Hepatocyte (in vitro differentiated cells): ENCODE data around the gene PWWP2A. TPM values are rescaled to one million over a fixed set of nuclear protein-coding genes. Genes with fewer than 3 reads are reported as not detected.

ENCODE experiments used
- DNase-seq: peaks from one replicate; pipeline ENCODE4 v3.0.0-alpha.2; 2016; ENCODE audit warnings: low spot score
- H2AFZ ChIP-seq: fragments of 200-600 bp; sonication (generic); 2 replicates; pipeline ENCODE4 v1.6.0; 2016; ENCODE audit warnings: antibody characterized with exemption, mild to moderate bottlenecking
- H3K27ac ChIP-seq: fragments of 200-600 bp; sonication (generic); 2 replicates; pipeline ENCODE4 v1.5.1; 2016; ENCODE audit warnings: mild to moderate bottlenecking
- H3K27me3 ChIP-seq: fragments of 200-600 bp; sonication (generic); 2 replicates; pipeline ENCODE4 v1.6.1; 2016
- H3K36me3 ChIP-seq: fragments of 200-600 bp; sonication (generic); replicated peaks from 2 replicates; pipeline ENCODE4 v1.5.1; 2016; ENCODE audit warnings: low read depth; ENCODE audit not compliant: insufficient read depth
- H3K4me1 ChIP-seq: fragments of 200-600 bp; sonication (generic); 2 replicates; pipeline ENCODE4 v1.5.1; 2016; ENCODE audit warnings: mild to moderate bottlenecking, moderate library complexity; ENCODE audit not compliant: insufficient read depth
- H3K4me2 ChIP-seq: fragments of 200-600 bp; sonication (generic); 2 replicates; pipeline ENCODE4 v1.6.0; 2016
- H3K4me3 ChIP-seq: fragments of 200-600 bp; sonication (generic); 2 replicates; pipeline ENCODE4 v1.5.1; 2016; ENCODE audit warnings: mild to moderate bottlenecking
- H3K79me2 ChIP-seq: fragments of 200-600 bp; sonication (generic); 2 replicates; pipeline ENCODE4 v1.6.0; 2017; ENCODE audit warnings: mild to moderate bottlenecking
- H3K9me2 ChIP-seq: fragments of 200-600 bp; sonication (generic); replicated peaks from 2 replicates; pipeline ENCODE4 v1.6.0; 2017; ENCODE audit warnings: mild to moderate bottlenecking; ENCODE audit not compliant: insufficient read depth
- H3K9me3 ChIP-seq: fragments of 200-600 bp; sonication (generic); 2 replicates; pipeline ENCODE4 v1.5.1; 2016; ENCODE audit warnings: low read depth, mild to moderate bottlenecking
- H4K20me1 ChIP-seq: fragments of 200-600 bp; sonication (generic); 2 replicates; pipeline ENCODE4 v1.6.0; 2016; ENCODE audit warnings: mild to moderate bottlenecking; ENCODE audit not compliant: insufficient read depth, poor library complexity, severe bottlenecking
- EZH2 ChIP-seq: fragments of 200-600 bp; sonication (generic); IDR thresholded peaks from 2 replicates; pipeline ENCODE4 v1.6.1; 2016; ENCODE audit warnings: antibody characterized with exemption, mild to moderate bottlenecking, borderline replicate concordance
- EZH2phosphoT487 ChIP-seq: fragments of 200-600 bp; sonication (generic); IDR thresholded peaks from one replicate; pipeline ENCODE4 v1.6.1; 2018; ENCODE audit warnings: antibody characterized with exemption, mild to moderate bottlenecking, low read depth, moderate library complexity; ENCODE audit not compliant: unreplicated experiment, severe bottlenecking
- WGBS: methylation state at CpG from one replicate; pipeline ENCODE4 v1.1.6; 2016; ENCODE audit warnings: low lambda C conversion rate; ENCODE audit errors: missing lambda C conversion rate; 5-methylcytosine and 5-hydroxymethylcytosine counted together
- polyA plus RNA-seq: library from polyadenylated mRNA; unstranded; fragments of >200 nt; fragmentation: Nextera tagmentation; extraction: Ambion mirVana; gene quantifications from 2 replicates; pipeline ENCODE4 v1.2.1, GENCODE V29; 2016
- total RNA-seq: library from RNA; depleted of rRNA; stranded (reverse); fragments of >200 nt; gene quantifications from 2 replicates; pipeline ENCODE4 v1.2.3, GENCODE V29; 2014
- TF ChIP-seq, protein P1 (sequence below): fragments of 200-600 bp; sonication (generic); IDR thresholded peaks from 2 replicates; pipeline ENCODE4 v1.5.1; 2016; ENCODE audit warnings: antibody characterized with exemption, mild to moderate bottlenecking; ENCODE audit not compliant: poor library complexity

PWWP2A gene
- total and polyA plus RNA-seq, 2 experiments from 2014 or later, result 18.4 to 26.5 TPM

DNA sequence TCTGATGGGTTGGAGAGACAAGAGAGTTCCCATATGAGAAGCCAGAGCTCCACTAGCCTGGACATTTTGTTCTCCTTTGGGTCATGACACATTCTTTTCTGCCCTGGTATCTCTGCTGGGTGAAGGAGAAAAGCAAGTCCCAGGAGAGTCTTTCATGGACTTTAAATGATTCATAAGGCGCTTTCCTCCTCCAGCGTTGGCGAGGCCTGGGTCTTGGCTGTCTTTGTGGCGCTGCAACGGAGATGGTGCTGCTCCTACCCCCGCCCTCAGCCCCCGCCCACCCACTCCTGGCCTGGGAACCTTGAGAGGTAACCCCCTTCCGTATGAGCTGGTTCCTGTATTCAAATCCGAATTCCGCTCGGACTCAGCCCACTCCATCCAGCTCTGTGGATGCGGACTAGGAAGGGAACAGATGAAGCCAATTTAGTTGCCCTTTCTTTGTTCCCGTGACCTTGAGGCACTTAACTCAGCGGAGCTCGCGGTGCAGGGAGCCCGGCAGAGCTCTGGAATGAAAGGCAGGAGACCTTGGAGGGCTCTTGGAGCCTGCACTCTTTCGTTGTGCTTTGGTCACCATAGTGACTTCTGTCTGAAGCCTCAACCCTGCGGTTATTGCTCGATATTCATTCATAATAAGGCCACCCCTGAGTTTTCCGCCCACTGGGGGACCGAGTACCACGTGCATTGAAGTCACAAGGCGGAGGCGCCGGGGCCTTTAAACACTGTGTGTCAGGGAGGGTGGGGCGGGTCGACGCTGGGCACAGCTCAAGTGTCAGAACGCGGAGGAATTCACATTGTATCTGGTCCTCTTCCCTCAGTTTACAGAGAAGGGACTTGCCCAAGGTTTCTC, 14.0 kb upstream of the PWWP2A start:
- Histone ChIP-seq H3K4me2 (peak overlapping the region; percentile 60), H3K4me3 (no peak overlapping the region), H3K27ac (peak overlapping the region; percentile 16), H3K9me2 (no peaks in the 10 kb centered on the region), H3K4me1 (peaks cover 9% of the 10 kb centered on the region), H3K79me2 (no peaks in the 10 kb centered on the region), H4K20me1 (no peaks in the 10 kb centered on the region), H2AFZ (peak overlapping the region; percentile 46), H3K27me3 (no peaks in the 10 kb centered on the region), H3K9me3 (no peaks in the 10 kb centered on the region), H3K36me3 (no peaks in the 10 kb centered on the region)
- DNase-seq, result peak; percentile 51
- 28% methylated on average over 31 of the region's 31 CpGs for WGBS
- TF ChIP-seq EZH2 (no peak), EZH2phosphoT487 (no peak)
- TF ChIP-seq, protein P1, sequence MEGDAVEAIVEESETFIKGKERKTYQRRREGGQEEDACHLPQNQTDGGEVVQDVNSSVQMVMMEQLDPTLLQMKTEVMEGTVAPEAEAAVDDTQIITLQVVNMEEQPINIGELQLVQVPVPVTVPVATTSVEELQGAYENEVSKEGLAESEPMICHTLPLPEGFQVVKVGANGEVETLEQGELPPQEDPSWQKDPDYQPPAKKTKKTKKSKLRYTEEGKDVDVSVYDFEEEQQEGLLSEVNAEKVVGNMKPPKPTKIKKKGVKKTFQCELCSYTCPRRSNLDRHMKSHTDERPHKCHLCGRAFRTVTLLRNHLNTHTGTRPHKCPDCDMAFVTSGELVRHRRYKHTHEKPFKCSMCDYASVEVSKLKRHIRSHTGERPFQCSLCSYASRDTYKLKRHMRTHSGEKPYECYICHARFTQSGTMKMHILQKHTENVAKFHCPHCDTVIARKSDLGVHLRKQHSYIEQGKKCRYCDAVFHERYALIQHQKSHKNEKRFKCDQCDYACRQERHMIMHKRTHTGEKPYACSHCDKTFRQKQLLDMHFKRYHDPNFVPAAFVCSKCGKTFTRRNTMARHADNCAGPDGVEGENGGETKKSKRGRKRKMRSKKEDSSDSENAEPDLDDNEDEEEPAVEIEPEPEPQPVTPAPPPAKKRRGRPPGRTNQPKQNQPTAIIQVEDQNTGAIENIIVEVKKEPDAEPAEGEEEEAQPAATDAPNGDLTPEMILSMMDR, result no peak

DNA sequence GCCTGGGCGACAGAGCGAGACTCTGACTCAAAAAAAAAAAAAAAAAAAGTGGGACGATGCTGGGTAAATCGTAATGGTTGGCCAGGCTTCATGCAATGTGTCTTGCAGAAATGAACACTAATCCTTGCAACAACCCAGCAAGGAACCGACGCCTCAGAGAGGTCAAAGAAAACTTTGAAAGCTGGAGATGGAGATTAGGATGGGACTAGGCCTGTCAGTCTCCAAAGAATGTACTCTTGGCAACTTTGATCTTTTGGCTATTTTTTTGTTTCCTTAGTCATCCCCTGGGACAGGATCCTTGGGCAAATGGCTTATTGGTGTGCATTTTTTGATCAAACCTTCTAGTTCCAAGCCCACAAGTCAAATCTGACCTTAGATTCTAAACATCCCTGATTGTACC, 10.6 kb upstream of the PWWP2A start:
- Histone ChIP-seq H3K4me1 (peaks cover 9% of the 10 kb centered on the region), H3K9me3 (no peaks in the 10 kb centered on the region), H4K20me1 (no peaks in the 10 kb centered on the region), H3K4me3 (no peak overlapping the region), H3K79me2 (no peaks in the 10 kb centered on the region), H3K36me3 (no peaks in the 10 kb centered on the region), H2AFZ (no peak overlapping the region), H3K27ac (no peak overlapping the region), H3K4me2 (no peak overlapping the region), H3K27me3 (no peaks in the 10 kb centered on the region), H3K9me2 (no peaks in the 10 kb centered on the region)
- WGBS, result 90% methylated on average over 6 of the region's 6 CpGs
- TF ChIP-seq EZH2, result no peak
- no peak for TF ChIP-seq EZH2phosphoT487
- TF ChIP-seq, protein P1, result no peak
- DNase-seq, result no peak

DNA sequence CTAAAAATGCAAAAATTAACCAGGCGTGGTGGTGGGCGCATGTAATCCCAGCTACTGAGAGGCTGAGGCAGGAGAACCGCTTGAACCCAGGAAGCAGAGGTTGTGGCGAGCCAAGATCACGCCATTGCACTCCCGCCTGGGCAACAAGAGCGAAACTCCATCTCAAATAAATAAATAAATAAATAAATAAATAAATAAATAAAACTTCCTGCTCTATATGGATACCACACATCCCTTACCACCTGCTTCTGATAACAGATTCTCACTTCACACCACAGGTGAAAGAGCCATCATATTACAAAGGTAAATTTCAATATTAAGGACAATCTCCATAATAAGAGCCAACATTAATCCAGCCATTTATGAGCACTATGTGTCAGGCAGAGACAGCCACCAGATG, 9.4 kb upstream of the PWWP2A start:
- Histone ChIP-seq H2AFZ (no peak overlapping the region), H3K4me1 (peaks cover 5% of the 10 kb centered on the region), H4K20me1 (no peaks in the 10 kb centered on the region), H3K36me3 (no peaks in the 10 kb centered on the region), H3K79me2 (no peaks in the 10 kb centered on the region), H3K4me3 (no peak overlapping the region), H3K27me3 (no peaks in the 10 kb centered on the region), H3K9me3 (no peaks in the 10 kb centered on the region), H3K27ac (no peak overlapping the region), H3K4me2 (no peak overlapping the region), H3K9me2 (no peaks in the 10 kb centered on the region)
- no peak for DNase-seq
- TF ChIP-seq EZH2phosphoT487, result no peak
- WGBS, result 99% methylated on average over 7 of the region's 7 CpGs

DNA sequence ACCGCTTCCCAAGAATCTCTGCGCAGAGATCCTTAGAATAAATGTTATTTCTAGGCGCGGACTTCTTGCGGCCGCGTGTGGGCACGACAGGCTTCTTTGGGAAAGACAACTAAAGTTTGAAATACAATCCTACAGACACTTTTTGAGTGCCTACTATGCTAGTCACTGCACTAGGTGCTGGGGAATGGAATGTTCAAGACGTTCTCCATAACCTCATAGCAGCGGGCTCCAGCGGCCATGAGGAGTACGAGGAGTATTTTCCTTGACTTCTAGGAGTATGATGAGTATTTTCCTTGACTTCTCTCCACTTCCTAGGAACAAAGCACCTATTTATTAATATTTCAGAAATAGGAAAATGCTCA, 636 bp upstream of the PWWP2A start:
- peak overlapping the region; percentile 22 for H3K4me2 ChIP-seq
- WGBS, result 13% methylated on average over 12 of the region's 12 CpGs
- no peaks in the 10 kb centered on the region for H3K4me1 ChIP-seq
- H3K9me3 ChIP-seq, result no peaks in the 10 kb centered on the region
- H3K27ac ChIP-seq, result no peak overlapping the region
- peaks cover 10% of the 10 kb centered on the region for H4K20me1 ChIP-seq
- H3K36me3 ChIP-seq, result no peaks in the 10 kb centered on the region
- H3K4me3 ChIP-seq, result no peak overlapping the region
- peaks cover 32% of the 10 kb centered on the region for H3K79me2 ChIP-seq
- H3K27me3 ChIP-seq, result no peaks in the 10 kb centered on the region
- DNase-seq, result no peak
- H2AFZ ChIP-seq, result no peak overlapping the region
- no peaks in the 10 kb centered on the region for H3K9me2 ChIP-seq
- no peak for TF ChIP-seq EZH2phosphoT487
- TF ChIP-seq, protein P1, result no peak
- no peak for TF ChIP-seq EZH2
